HG03139 (cell line): Measurements from ENCODE around the gene RIMS1.
A peak's percentile ranks its signal among the peaks of the same experiment; 100 is the strongest.
"Not testable (repeated sequence)": the region's sequence is repeated elsewhere in the genome, so short reads cannot be mapped to it uniquely, and the experiment has no call there.

Experiments
- ATAC-seq: cut with Tn5 transposase; IDR thresholded peaks from one replicate; pipeline ENCODE4 v1.9.1; 2021; ENCODE audit not compliant: unreplicated experiment

RIMS1 gene

GRCh38 chr6:71982389-71982788 lies 96.0 kb downstream of the RIMS1 start:
- ATAC-seq = peak; percentile 58

- no peak for ATAC-seq
These were observed 96.8 kb downstream of the RIMS1 start for GRCh38 chr6:71983131-71983530.

- no peak for ATAC-seq
These were observed 108.4 kb downstream of the RIMS1 start for GRCh38 chr6:71994705-71995271.

- no peak for ATAC-seq
These were observed 111.0 kb downstream of the RIMS1 start for GRCh38 chr6:71997341-71997740.

- ATAC-seq = no peak
These were observed 116.1 kb downstream of the RIMS1 start for GRCh38 chr6:72002415-72002814.

GRCh38 chr6:72006591-72006990 lies 120.2 kb downstream of the RIMS1 start:
- not testable (repeated sequence) for ATAC-seq

- ATAC-seq = no peak
These were observed 136.5 kb downstream of the RIMS1 start for GRCh38 chr6:72022830-72023229.

- no peak for ATAC-seq
These were observed 145.1 kb downstream of the RIMS1 start for GRCh38 chr6:72031471-72031870.

GRCh38 chr6:72032086-72032485 lies 145.7 kb downstream of the RIMS1 start:
- no peak for ATAC-seq

GRCh38 chr6:72035486-72035885 lies 149.1 kb downstream of the RIMS1 start:
- ATAC-seq = no peak

GRCh38 chr6:72035966-72036365 lies 149.6 kb downstream of the RIMS1 start:
- no peak for ATAC-seq

- no peak for ATAC-seq
These were observed 150.7 kb downstream of the RIMS1 start for GRCh38 chr6:72037006-72037405.

GRCh38 chr6:72040111-72040510 lies 153.8 kb downstream of the RIMS1 start:
- ATAC-seq = no peak

GRCh38 chr6:72042088-72042487 lies 155.7 kb downstream of the RIMS1 start:
- ATAC-seq = no peak

GRCh38 chr6:72048080-72048479 lies 161.7 kb downstream of the RIMS1 start:
- no peak for ATAC-seq

- no peak for ATAC-seq
These were observed 163.0 kb downstream of the RIMS1 start for GRCh38 chr6:72049376-72049775.

- no peak for ATAC-seq
These were observed 174.9 kb downstream of the RIMS1 start for GRCh38 chr6:72061286-72061685.

GRCh38 chr6:72064399-72064975 lies 178.1 kb downstream of the RIMS1 start:
- ATAC-seq = no peak

- ATAC-seq = no peak
These were observed 191.7 kb downstream of the RIMS1 start for GRCh38 chr6:72078096-72078495.

GRCh38 chr6:72080260-72080941 lies 194.1 kb downstream of the RIMS1 start:
- no peak for ATAC-seq

GRCh38 chr6:72081871-72082270 lies 195.5 kb downstream of the RIMS1 start:
- ATAC-seq = no peak

- no peak for ATAC-seq
These were observed 197.6 kb downstream of the RIMS1 start for GRCh38 chr6:72083976-72084375.
